HG03095 (cell line): ENCODE results near the gene OPTC.

Experiments
- ATAC-seq: cut with Tn5 transposase; IDR thresholded peaks from one replicate; pipeline ENCODE4 v1.9.1; 2021; ENCODE audit warnings: moderate library complexity; ENCODE audit not compliant: unreplicated experiment

OPTC gene

GRCh38 chr1:203490607-203491006 is 3.3 kb upstream of the OPTC start:
- ATAC-seq = no peak

- ATAC-seq = no peak
These were observed 2.3 kb upstream of the OPTC start for GRCh38 chr1:203491664-203492063.

- no peak for ATAC-seq
These were observed 1.7 kb upstream of the OPTC start for GRCh38 chr1:203492082-203492747.

GRCh38 chr1:203492748-203493130 is 1.2 kb upstream of the OPTC start:
- no peak for ATAC-seq

- ATAC-seq = no peak
These were observed 1.9 kb downstream of the OPTC start for GRCh38 chr1:203495845-203496244.

- no peak for ATAC-seq
These were observed 3.4 kb downstream of the OPTC start for GRCh38 chr1:203497269-203497777.

- no peak for ATAC-seq
These were observed 5.8 kb downstream of the OPTC start for GRCh38 chr1:203499643-203500278.

GRCh38 chr1:203500279-203500678 is 6.3 kb downstream of the OPTC start:
- ATAC-seq = no peak

- no peak for ATAC-seq
These were observed 9.9 kb downstream of the OPTC start for GRCh38 chr1:203503836-203504235.

- ATAC-seq = no peak
These were observed 10.7 kb downstream of the OPTC start for GRCh38 chr1:203504400-203505250.

- no peak for ATAC-seq
These were observed 11.7 kb downstream of the OPTC start for GRCh38 chr1:203505526-203506204.

- no peak for ATAC-seq
These were observed 13.1 kb downstream of the OPTC start for GRCh38 chr1:203506858-203507626.

GRCh38 chr1:203507759-203508158 is 13.8 kb downstream of the OPTC start:
- ATAC-seq = no peak

- ATAC-seq = no peak
These were observed 14.6 kb downstream of the OPTC start for GRCh38 chr1:203508463-203509073.

- no peak for ATAC-seq
These were observed 15.2 kb downstream of the OPTC start for GRCh38 chr1:203509135-203509534.

GRCh38 chr1:203511513-203511912 is 17.6 kb downstream of the OPTC start:
- ATAC-seq = no peak

- ATAC-seq = no peak
These were observed 18.0 kb downstream of the OPTC start for GRCh38 chr1:203511930-203512329.

- ATAC-seq = no peak
These were observed 18.5 kb downstream of the OPTC start for GRCh38 chr1:203512517-203512847.

GRCh38 chr1:203512848-203513584 is 19.1 kb downstream of the OPTC start:
- ATAC-seq = no peak
